ENCODE results near the gene CCIN. TPM values are rescaled to one million over a fixed set of nuclear protein-coding genes. Genes with fewer than 3 reads are reported as not detected.
A peak's percentile ranks its signal among the peaks of the same experiment; 100 is the strongest.
"Not testable (repeated sequence)": the region's sequence is repeated elsewhere in the genome, so short reads cannot be mapped to it uniquely, and the experiment has no call there.

Gene CCIN
- total RNA-seq, 1 donor from 2014 or later: not detected

DNA sequence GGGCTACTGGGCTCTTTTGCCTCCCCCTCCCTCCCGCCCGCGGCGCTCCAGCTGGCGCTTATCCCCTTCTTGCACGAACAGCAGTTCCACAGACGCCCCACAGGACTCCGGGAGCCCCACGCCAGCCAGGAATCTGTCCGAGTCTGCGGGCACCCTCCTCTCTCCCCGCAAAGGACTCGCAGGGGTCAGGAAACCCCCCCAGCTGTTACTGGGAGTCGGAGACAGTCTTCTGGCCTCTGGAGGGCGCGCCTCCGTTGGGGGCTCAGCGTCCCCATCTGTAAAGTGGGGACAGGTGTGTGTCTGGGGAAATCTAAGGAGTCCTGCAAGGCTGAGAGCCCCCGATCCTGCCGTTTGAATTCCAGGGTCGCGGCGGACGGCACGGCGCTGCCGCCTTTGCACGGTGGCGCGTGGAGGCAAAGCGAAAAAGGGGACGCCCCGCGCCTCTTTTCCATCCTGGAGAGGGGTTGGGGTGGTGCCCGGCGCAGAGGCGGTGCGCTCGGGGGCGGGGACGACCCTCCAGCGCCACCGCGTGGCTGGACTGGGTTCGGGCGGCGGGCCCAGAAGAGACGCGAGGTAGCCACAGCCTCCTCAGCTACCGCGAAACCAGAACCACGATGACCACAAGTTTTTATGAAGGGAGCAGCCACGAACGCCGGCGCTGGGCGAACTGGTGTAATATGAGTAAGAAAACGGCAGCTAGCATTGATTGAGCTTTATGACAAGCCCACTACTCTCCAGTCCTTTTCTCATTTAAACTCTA, 2.8 kb upstream of the CCIN start:
- Mint-ChIP-seq H3K4me1 (ENCODE audit: low read depth) (peaks cover 9% of the 10 kb centered on the region), H3K4me3 (peak overlapping the region; percentile 72), H3K27me3 (ENCODE audit: insufficient read depth) (peaks cover 21% of the 10 kb centered on the region), H3K36me3 (ENCODE audit: low read depth) (peaks cover 7% of the 10 kb centered on the region), H3K27ac (no peak overlapping the region), H3K9me3 (no peaks in the 10 kb centered on the region)
- peak; percentile 83 for DNase-seq (ENCODE audit: low spot score)
- intact Hi-C loops (cut with micrococcal nuclease): loop anchor here (1.0 kb wide), 6 partner anchors 15 to 211 kb away; partner anchors contain the start of genes CLTA and GLIPR2

DNA sequence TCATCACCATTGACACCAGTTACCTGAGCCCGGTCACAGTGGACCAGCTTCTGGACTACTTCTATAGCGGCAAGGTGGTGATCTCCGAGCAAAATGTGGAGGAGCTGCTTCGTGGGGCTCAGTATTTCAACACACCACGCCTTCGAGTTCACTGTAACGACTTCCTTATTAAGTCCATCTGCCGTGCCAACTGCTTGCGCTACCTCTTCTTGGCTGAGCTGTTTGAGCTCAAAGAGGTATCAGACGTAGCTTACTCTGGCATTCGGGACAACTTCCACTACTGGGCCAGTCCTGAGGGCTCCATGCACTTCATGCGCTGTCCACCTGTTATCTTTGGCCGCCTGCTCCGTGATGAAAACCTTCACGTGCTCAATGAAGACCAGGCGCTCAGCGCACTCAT, 520 bp downstream of the CCIN start:
- no peak overlapping the region for H3K27ac Mint-ChIP-seq
- intact Hi-C loops (cut with micrococcal nuclease): no loop called here
- H3K4me1 Mint-ChIP-seq (ENCODE audit: low read depth): peaks cover 7% of the 10 kb centered on the region

DNA sequence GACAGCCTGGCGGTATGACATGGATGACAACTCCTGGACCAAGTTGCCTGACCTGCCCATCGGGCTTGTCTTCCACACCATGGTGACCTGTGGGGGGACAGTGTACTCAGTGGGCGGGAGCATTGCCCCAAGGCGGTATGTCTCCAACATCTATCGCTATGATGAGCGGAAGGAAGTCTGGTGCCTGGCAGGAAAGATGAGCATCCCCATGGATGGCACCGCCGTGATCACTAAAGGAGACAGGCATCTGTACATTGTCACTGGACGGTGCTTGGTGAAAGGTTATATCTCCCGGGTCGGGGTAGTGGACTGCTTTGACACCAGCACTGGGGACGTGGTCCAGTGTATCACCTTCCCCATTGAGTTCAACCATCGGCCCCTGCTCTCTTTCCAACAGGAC, 1.3 kb downstream of the CCIN start:
- no peaks in the 10 kb centered on the region for H3K9me3 Mint-ChIP-seq
- no peak for DNase-seq (ENCODE audit: low spot score)
- no peaks in the 10 kb centered on the region for H3K4me1 Mint-ChIP-seq (ENCODE audit: low read depth)
- H3K4me3 Mint-ChIP-seq: no peak overlapping the region
- intact Hi-C loops (cut with micrococcal nuclease): no loop called here
- H3K27me3 Mint-ChIP-seq (ENCODE audit: insufficient read depth): peaks cover 19% of the 10 kb centered on the region
- no peaks in the 10 kb centered on the region for H3K36me3 Mint-ChIP-seq (ENCODE audit: low read depth)
- H3K27ac Mint-ChIP-seq: no peak overlapping the region

More for the DNA sequence above, 520 bp downstream of the CCIN start:
- H3K9me3 Mint-ChIP-seq: no peaks in the 10 kb centered on the region
- H3K27me3 Mint-ChIP-seq (ENCODE audit: insufficient read depth): peaks cover 25% of the 10 kb centered on the region
- no peak overlapping the region for H3K4me3 Mint-ChIP-seq
- no peak for DNase-seq (ENCODE audit: low spot score)
- H3K36me3 Mint-ChIP-seq (ENCODE audit: low read depth): no peaks in the 10 kb centered on the region

DNA sequence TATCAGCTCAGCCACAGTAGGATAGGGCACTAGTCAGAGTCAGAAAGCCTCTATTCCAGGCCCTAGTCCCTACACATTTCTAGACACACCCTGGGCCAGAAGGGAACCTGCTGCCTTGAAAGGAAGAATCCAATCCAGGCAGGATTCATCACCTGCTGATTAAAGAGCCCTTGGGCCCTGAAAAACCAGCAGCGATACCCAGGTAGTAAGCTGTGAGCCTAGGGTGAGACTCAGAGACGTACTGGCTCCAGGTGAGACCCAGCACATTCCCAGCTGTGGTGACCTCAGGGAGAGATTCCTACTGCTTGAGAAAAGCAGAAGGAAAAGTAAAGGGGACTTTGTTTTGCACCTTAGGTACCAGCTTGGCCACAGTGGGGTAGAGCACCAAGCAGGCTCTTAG, 4.7 kb downstream of the CCIN start:
- H3K4me3 Mint-ChIP-seq: no peak overlapping the region

DNA sequence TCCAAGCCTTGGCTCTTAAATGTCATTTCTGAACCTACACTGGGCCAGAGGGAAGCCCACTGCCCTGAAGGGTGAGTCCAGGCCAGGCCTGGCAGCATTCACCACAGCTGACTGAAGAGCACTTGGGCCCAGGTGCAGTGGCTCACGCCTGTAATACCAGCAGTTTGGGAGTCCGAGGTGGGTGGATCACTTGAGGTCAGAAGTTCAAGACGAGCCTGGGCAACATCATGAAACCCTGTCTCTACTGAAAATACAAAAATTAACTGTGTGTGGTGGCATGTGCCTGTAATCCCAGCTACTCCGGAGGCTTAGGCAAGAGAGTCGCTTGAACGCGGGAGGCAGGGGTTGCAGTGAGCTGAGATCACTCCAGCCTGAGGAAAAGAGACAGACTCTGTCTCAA, 5.1 kb downstream of the CCIN start:
- no peaks in the 10 kb centered on the region for H3K36me3 Mint-ChIP-seq (ENCODE audit: low read depth)
- DNase-seq (ENCODE audit: low spot score): no peak
- intact Hi-C loops (cut with micrococcal nuclease): no loop called here

More for the DNA sequence above, 4.7 kb downstream of the CCIN start:
- intact Hi-C loops (cut with micrococcal nuclease): no loop called here
- Mint-ChIP-seq H3K4me1 (ENCODE audit: low read depth) (peaks cover 6% of the 10 kb centered on the region), H3K27me3 (ENCODE audit: insufficient read depth) (peaks cover 9% of the 10 kb centered on the region), H3K9me3 (no peaks in the 10 kb centered on the region), H3K36me3 (ENCODE audit: low read depth) (no peaks in the 10 kb centered on the region), H3K27ac (no peak overlapping the region)
- no peak for DNase-seq (ENCODE audit: low spot score)

DNA sequence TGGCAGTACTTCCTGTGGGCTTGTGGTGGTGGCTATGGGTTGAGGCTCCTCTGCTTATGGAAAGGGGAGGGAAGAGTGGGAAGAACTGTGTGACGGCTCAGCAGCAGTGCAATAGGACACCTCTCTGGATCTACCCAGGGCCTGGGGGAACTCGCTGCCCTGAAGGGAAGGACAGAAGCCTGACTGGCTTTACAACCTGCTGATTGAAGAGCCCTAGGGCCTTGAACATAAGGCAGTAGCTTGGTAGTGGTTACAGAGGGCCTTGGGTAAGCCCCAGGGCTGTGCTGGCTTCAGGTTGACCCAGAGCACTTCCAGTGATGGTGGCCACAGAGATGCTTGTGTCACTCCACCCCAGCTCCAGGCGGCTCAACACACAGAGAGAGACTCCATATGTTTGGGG, 5.5 kb downstream of the CCIN start:
- Mint-ChIP-seq H3K36me3 (ENCODE audit: low read depth) (no peaks in the 10 kb centered on the region), H3K9me3 (no peaks in the 10 kb centered on the region), H3K4me3 (no peak overlapping the region), H3K27me3 (ENCODE audit: insufficient read depth) (peaks cover 8% of the 10 kb centered on the region), H3K4me1 (ENCODE audit: low read depth) (peaks cover 10% of the 10 kb centered on the region), H3K27ac (no peak overlapping the region)
- DNase-seq (ENCODE audit: low spot score): no peak
- intact Hi-C loops (cut with micrococcal nuclease): no loop called here

More for the DNA sequence above, 5.1 kb downstream of the CCIN start:
- Mint-ChIP-seq H3K4me1 (ENCODE audit: low read depth) (peaks cover 10% of the 10 kb centered on the region), H3K4me3 (no peak overlapping the region), H3K27me3 (ENCODE audit: insufficient read depth) (peaks cover 9% of the 10 kb centered on the region), H3K27ac (no peak overlapping the region), H3K9me3 (no peaks in the 10 kb centered on the region)

DNA sequence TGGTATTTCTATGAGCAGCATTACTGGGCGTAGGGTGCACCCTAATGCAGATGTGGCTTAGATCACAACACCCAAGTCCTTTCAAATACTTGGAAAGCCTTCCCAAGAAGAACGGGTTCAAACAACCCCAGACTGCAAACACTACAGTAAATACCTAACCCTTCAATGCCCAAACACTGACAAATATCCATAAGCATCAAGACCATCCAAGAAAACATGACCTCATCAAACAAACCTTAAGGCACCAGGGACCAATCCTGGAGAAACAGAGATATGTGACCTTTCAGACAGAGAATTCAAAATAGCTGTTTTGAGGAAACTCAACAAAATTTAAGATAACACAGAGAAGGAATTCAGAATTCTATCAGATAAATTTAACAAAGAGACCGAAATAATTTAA, 6.0 kb downstream of the CCIN start:
- H3K4me3 Mint-ChIP-seq; H3K27ac Mint-ChIP-seq; H3K36me3 Mint-ChIP-seq (ENCODE audit: low read depth); H3K9me3 Mint-ChIP-seq; H3K4me1 Mint-ChIP-seq (ENCODE audit: low read depth); DNase-seq (ENCODE audit: low spot score); H3K27me3 Mint-ChIP-seq (ENCODE audit: insufficient read depth); intact Hi-C loops (cut with micrococcal nuclease): not testable (repeated sequence)

DNA sequence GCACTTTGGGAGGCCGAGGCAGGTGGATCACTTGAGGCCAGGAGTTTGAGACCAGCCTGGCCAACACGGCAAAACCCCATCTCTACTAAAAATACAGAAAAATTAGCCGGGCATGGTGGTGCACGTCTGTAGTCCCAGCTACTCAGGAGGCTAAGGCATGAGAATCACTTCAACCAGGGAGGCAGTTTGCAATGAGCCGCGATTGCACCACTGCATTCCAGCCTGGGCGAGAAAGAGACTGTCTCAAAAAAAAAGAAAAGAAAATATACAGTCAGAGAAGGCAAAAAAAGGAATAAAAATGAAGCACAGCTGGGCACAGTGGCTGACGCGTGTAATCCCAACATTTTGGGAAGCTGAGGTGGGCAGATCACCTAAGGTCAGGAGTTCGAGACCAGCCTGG, 7.3 kb downstream of the CCIN start:
- H3K9me3 Mint-ChIP-seq; H3K4me1 Mint-ChIP-seq (ENCODE audit: low read depth); H3K27me3 Mint-ChIP-seq (ENCODE audit: insufficient read depth); DNase-seq (ENCODE audit: low spot score); H3K36me3 Mint-ChIP-seq (ENCODE audit: low read depth); H3K4me3 Mint-ChIP-seq; H3K27ac Mint-ChIP-seq; intact Hi-C loops (cut with micrococcal nuclease): not testable (repeated sequence)

DNA sequence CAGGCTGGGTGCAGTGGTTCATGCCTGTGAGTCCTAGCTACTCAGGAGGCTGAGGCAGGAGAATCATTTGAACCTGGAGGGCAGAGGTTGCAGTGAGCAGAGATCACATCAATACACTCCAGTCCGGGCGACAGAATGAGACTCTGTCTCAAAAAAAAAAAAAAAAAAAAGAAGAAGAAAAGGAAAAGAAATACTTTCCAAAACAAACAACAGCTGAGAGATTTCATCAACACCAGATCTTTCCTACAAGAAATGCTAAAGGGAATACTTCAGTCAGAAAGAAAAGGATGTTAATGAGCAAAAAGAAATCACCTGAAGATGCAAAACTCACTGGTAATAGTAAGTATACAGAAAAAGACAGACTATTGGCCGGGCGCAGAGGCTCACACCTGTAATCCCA, 8.4 kb downstream of the CCIN start:
- no peaks in the 10 kb centered on the region for H3K9me3 Mint-ChIP-seq
- no peak overlapping the region for H3K27ac Mint-ChIP-seq
- DNase-seq (ENCODE audit: low spot score): no peak
- H3K36me3 Mint-ChIP-seq (ENCODE audit: low read depth): no peaks in the 10 kb centered on the region
- H3K4me1 Mint-ChIP-seq (ENCODE audit: low read depth): peaks cover 10% of the 10 kb centered on the region
- intact Hi-C loops (cut with micrococcal nuclease): no loop called here
- no peaks in the 10 kb centered on the region for H3K27me3 Mint-ChIP-seq (ENCODE audit: insufficient read depth)
- H3K4me3 Mint-ChIP-seq: no peak overlapping the region

DNA sequence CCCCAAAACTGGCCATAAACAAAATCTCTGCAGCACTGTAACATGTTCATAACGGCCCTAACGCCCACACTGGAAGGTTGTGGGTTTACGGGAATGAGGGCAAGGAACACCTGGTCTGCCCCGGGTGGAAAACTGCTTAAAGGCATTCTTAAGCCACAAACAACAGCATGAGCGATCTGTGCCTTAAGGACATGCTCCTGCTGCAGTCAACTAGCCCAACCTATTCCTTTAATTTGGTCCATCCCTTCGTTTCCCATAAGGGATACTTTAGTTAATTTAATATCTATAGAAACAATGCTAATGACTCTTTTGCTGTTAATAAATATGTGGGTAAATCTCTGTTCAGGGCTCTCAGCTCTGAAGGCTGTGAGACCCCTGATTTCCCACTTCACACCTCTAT, 11.1 kb downstream of the CCIN start:
- H3K4me3 Mint-ChIP-seq; H3K27me3 Mint-ChIP-seq (ENCODE audit: insufficient read depth); H3K4me1 Mint-ChIP-seq (ENCODE audit: low read depth); H3K36me3 Mint-ChIP-seq (ENCODE audit: low read depth); intact Hi-C loops (cut with micrococcal nuclease); DNase-seq (ENCODE audit: low spot score); H3K9me3 Mint-ChIP-seq; H3K27ac Mint-ChIP-seq: not testable (repeated sequence)

DNA sequence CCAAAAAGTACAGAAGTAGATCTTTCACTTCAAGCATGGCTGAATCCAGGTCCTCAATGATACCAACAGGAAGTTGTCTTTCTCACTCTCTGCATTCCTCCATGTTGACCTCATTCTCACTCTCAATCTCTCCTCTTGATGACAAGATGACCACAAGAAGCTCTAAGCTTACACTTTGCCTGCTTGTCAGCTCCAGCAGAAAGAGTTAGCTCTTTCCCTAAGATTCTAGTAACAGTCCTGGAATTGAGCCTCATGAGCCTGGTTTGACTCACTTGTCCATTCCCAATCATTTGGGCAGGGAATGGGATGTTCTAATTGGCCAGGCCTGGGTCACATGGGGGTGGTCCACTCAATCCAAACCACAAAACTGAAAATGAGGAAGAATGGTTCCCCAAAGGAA, 18.2 kb downstream of the CCIN start:
- H3K9me3 Mint-ChIP-seq: no peaks in the 10 kb centered on the region
- H3K27me3 Mint-ChIP-seq (ENCODE audit: insufficient read depth): peaks cover 4% of the 10 kb centered on the region
- H3K27ac Mint-ChIP-seq: no peak overlapping the region
- H3K4me3 Mint-ChIP-seq: no peak overlapping the region
- H3K36me3 Mint-ChIP-seq (ENCODE audit: low read depth): peaks cover 7% of the 10 kb centered on the region
- intact Hi-C loops (cut with micrococcal nuclease): no loop called here
- DNase-seq (ENCODE audit: low spot score): no peak
- peaks cover 25% of the 10 kb centered on the region for H3K4me1 Mint-ChIP-seq (ENCODE audit: low read depth)

DNA sequence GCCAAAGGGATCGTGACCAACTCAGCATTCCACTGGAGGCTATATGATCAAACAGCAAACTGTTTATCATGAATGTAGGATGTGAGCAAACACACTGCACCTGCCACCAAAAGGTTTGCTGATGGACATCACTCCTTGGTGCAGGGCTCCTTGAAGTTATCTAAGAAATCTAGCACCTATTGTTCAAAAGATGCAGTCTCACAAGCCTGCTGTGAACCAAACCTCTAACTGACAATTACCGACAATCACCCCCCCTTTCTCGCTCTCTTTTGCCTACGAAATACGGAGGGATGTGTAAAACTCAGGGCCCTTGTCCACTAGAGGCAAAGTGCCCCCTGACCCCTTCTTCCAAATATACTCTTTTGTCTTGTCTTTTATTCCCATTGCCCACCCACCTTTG, 19.0 kb downstream of the CCIN start:
- DNase-seq (ENCODE audit: low spot score): no peak
- Mint-ChIP-seq H3K27ac (no peak overlapping the region), H3K9me3 (no peaks in the 10 kb centered on the region), H3K36me3 (ENCODE audit: low read depth) (peaks cover 11% of the 10 kb centered on the region), H3K4me1 (ENCODE audit: low read depth) (peaks cover 33% of the 10 kb centered on the region), H3K27me3 (ENCODE audit: insufficient read depth) (peaks cover 4% of the 10 kb centered on the region), H3K4me3 (no peak overlapping the region)
- intact Hi-C loops (cut with micrococcal nuclease): no loop called here

DNA sequence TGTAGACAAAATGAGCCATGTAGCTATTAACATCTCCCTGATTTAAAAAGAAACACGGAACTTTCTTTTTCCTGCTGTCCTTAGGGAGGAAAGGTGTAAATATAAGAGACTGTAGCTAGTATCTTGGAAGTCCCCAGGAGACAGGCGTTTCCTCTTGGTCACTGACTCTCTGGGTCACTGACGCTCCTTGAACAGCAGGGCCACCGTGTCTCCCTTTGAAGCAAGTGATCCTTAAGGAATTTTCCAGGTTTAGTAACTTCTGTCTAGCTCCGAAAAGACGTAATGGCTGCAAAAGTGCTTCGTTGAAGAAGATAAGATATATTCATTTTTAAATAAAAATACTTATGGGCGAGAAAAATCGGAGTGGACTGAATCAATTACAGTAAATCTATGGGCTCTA, 20.8 kb downstream of the CCIN start:
- Mint-ChIP-seq H3K27me3 (ENCODE audit: insufficient read depth) (peaks cover 4% of the 10 kb centered on the region), H3K36me3 (ENCODE audit: low read depth) (peaks cover 24% of the 10 kb centered on the region), H3K27ac (no peak overlapping the region), H3K9me3 (no peaks in the 10 kb centered on the region), H3K4me1 (ENCODE audit: low read depth) (peaks cover 51% of the 10 kb centered on the region), H3K4me3 (peak overlapping the region; percentile 96)
- DNase-seq (ENCODE audit: low spot score): no peak
- intact Hi-C loops (cut with micrococcal nuclease): loop anchor here (1.0 to 10.0 kb wide), 15 partner anchors 17 to 1275 kb away; partner anchors contain the start of genes CREB3, GLIPR2, GNE and HINT2
